GM12873 (cell line): ENCODE results near the gene TEX53.

Experiments used
- CTCF ChIP-seq: IDR thresholded peaks from 2 replicates; pipeline ENCODE4 v1.5.1; 2012; ENCODE audit warnings: low read depth, mild to moderate bottlenecking, moderate library complexity, low read length, control low read depth; ENCODE audit not compliant: insufficient read depth; ENCODE audit errors: missing control alignments

The TEX53 gene

GRCh38 chr9:114612272-114612923 is 45.2 kb downstream of the TEX53 start:
- no peak for TF ChIP-seq CTCF

GRCh38 chr9:114611516-114612271 is 45.9 kb downstream of the TEX53 start:
- TF ChIP-seq CTCF: no peak

GRCh38 chr9:114608525-114608796 is 49.1 kb downstream of the TEX53 start:
- no peak for TF ChIP-seq CTCF

GRCh38 chr9:114607671-114608524 is 49.7 kb downstream of the TEX53 start:
- TF ChIP-seq CTCF: no peak

GRCh38 chr9:114606597-114607207 is 50.9 kb downstream of the TEX53 start:
- no peak for TF ChIP-seq CTCF
